ENCODE measurements around the gene SELENOF.
"Not testable (repeated sequence)": the region's sequence is repeated elsewhere in the genome, so short reads cannot be mapped to it uniquely, and the experiment has no call there.

Gene SELENOF

GRCh38 chr1:86906419-86906818 is 7.5 kb downstream of the SELENOF start:
- peaks cover 33% of the 10 kb centered on the region for H3K4me1 Mint-ChIP-seq
- no peak for ATAC-seq (ENCODE audit: low read depth)
- H3K36me3 Mint-ChIP-seq = peaks cover 27% of the 10 kb centered on the region
- no peak for DNase-seq (ENCODE audit: low spot score in 2 of 2)
- H3K4me3 Mint-ChIP-seq = no peak overlapping the region
- H3K27me3 Mint-ChIP-seq = no peaks in the 10 kb centered on the region
- H3K27ac Mint-ChIP-seq = no peak overlapping the region
- H3K9me3 Mint-ChIP-seq = no peaks in the 10 kb centered on the region

GRCh38 chr1:86905875-86906274 is 8.1 kb downstream of the SELENOF start:
- Mint-ChIP-seq H3K9me3 (no peaks in the 10 kb centered on the region), H3K36me3 (peaks cover 22% of the 10 kb centered on the region)
- no peak for ATAC-seq (ENCODE audit: low read depth)

GRCh38 chr1:86899401-86899800 is 14.5 kb downstream of the SELENOF start:
- not testable (repeated sequence) for H3K9me3 Mint-ChIP-seq; H3K27me3 Mint-ChIP-seq; H3K27ac Mint-ChIP-seq; ATAC-seq (ENCODE audit: low read depth); DNase-seq (ENCODE audit: low spot score in 2 of 2); H3K4me3 Mint-ChIP-seq
- H3K4me1 Mint-ChIP-seq = peaks cover 16% of the 10 kb centered on the region
- H3K36me3 Mint-ChIP-seq = peaks cover 12% of the 10 kb centered on the region

More at GRCh38 chr1:86905875-86906274, 8.1 kb downstream of the SELENOF start:
- Mint-ChIP-seq H3K4me1 (peaks cover 27% of the 10 kb centered on the region), H3K4me3 (no peak overlapping the region), H3K27me3 (no peaks in the 10 kb centered on the region), H3K27ac (no peak overlapping the region)
- DNase-seq (ENCODE audit: low spot score in 2 of 2) = no peak

GRCh38 chr1:86888327-86888726 is 25.6 kb downstream of the SELENOF start:
- H3K4me1 Mint-ChIP-seq = peaks cover 13% of the 10 kb centered on the region
- peaks cover 11% of the 10 kb centered on the region for H3K36me3 Mint-ChIP-seq
- no peak overlapping the region for H3K27ac Mint-ChIP-seq
- no peaks in the 10 kb centered on the region for H3K27me3 Mint-ChIP-seq
- DNase-seq (ENCODE audit: low spot score in 2 of 2) = no peak
- ATAC-seq (ENCODE audit: low read depth) = no peak
- no peaks in the 10 kb centered on the region for H3K9me3 Mint-ChIP-seq
- H3K4me3 Mint-ChIP-seq = no peak overlapping the region

GRCh38 chr1:86887479-86888162 is 26.3 kb downstream of the SELENOF start:
- Mint-ChIP-seq H3K4me1 (peaks cover 13% of the 10 kb centered on the region), H3K9me3 (no peaks in the 10 kb centered on the region), H3K27me3 (no peaks in the 10 kb centered on the region), H3K36me3 (peaks cover 11% of the 10 kb centered on the region), H3K4me3 (no peak overlapping the region), H3K27ac (no peak overlapping the region)
- no peak for DNase-seq (ENCODE audit: low spot score in 2 of 2)
- no peak for ATAC-seq (ENCODE audit: low read depth)

- no peaks in the 10 kb centered on the region for H3K9me3 Mint-ChIP-seq
- DNase-seq (ENCODE audit: low spot score in 2 of 2) (no peak), ATAC-seq (ENCODE audit: low read depth) (no peak)
- no peaks in the 10 kb centered on the region for H3K27me3 Mint-ChIP-seq
- peak overlapping the region; percentile 14 for H3K27ac Mint-ChIP-seq
- H3K4me3 Mint-ChIP-seq = no peak overlapping the region
- H3K4me1 Mint-ChIP-seq = peaks cover 8% of the 10 kb centered on the region
- peaks cover 20% of the 10 kb centered on the region for H3K36me3 Mint-ChIP-seq
Observed at GRCh38 chr1:86875722-86876121, 38.2 kb downstream of the SELENOF start.

GRCh38 chr1:86872086-86872485 is 41.8 kb downstream of the SELENOF start:
- peaks cover 22% of the 10 kb centered on the region for H3K4me1 Mint-ChIP-seq
- ATAC-seq (ENCODE audit: low read depth) = no peak
- H3K36me3 Mint-ChIP-seq = peaks cover 21% of the 10 kb centered on the region
- H3K9me3 Mint-ChIP-seq = no peaks in the 10 kb centered on the region
- H3K27ac Mint-ChIP-seq = no peak overlapping the region
- no peak overlapping the region for H3K4me3 Mint-ChIP-seq
- H3K27me3 Mint-ChIP-seq = no peaks in the 10 kb centered on the region
- no peak for DNase-seq (ENCODE audit: low spot score in 2 of 2)

- Mint-ChIP-seq H3K9me3 (no peaks in the 10 kb centered on the region), H3K4me3 (no peak overlapping the region), H3K36me3 (peaks cover 17% of the 10 kb centered on the region), H3K4me1 (peaks cover 20% of the 10 kb centered on the region), H3K27ac (peak overlapping the region; percentile 69), H3K27me3 (no peaks in the 10 kb centered on the region)
- ATAC-seq (ENCODE audit: low read depth) = no peak
- DNase-seq (ENCODE audit: low spot score in 2 of 2) = no peak
Observed at GRCh38 chr1:86871001-86871400, 42.9 kb downstream of the SELENOF start.

- ATAC-seq (ENCODE audit: low read depth) = no peak
- DNase-seq (ENCODE audit: low spot score in 2 of 2) = no peak
- Mint-ChIP-seq H3K4me1 (peaks cover 24% of the 10 kb centered on the region), H3K27ac (peak overlapping the region; percentile 26), H3K36me3 (peaks cover 10% of the 10 kb centered on the region), H3K4me3 (no peak overlapping the region), H3K9me3 (no peaks in the 10 kb centered on the region), H3K27me3 (no peaks in the 10 kb centered on the region)
Observed at GRCh38 chr1:86868477-86868876, 45.4 kb downstream of the SELENOF start.

GRCh38 chr1:86867278-86867677 is 46.6 kb downstream of the SELENOF start:
- H3K36me3 Mint-ChIP-seq; DNase-seq (ENCODE audit: low spot score in 2 of 2); H3K27me3 Mint-ChIP-seq; H3K4me3 Mint-ChIP-seq; H3K9me3 Mint-ChIP-seq; ATAC-seq (ENCODE audit: low read depth); H3K27ac Mint-ChIP-seq: not testable (repeated sequence)
- peaks cover 24% of the 10 kb centered on the region for H3K4me1 Mint-ChIP-seq

GRCh38 chr1:86866665-86867064 is 47.3 kb downstream of the SELENOF start:
- H3K4me1 Mint-ChIP-seq = peaks cover 24% of the 10 kb centered on the region
- ATAC-seq (ENCODE audit: low read depth) (no peak), DNase-seq (ENCODE audit: low spot score in 2 of 2) (no peak)
- H3K27ac Mint-ChIP-seq = peak overlapping the region; percentile 87
- H3K9me3 Mint-ChIP-seq = no peaks in the 10 kb centered on the region
- H3K4me3 Mint-ChIP-seq = peak overlapping the region; percentile 21
- no peaks in the 10 kb centered on the region for H3K27me3 Mint-ChIP-seq
- peaks cover 6% of the 10 kb centered on the region for H3K36me3 Mint-ChIP-seq

GRCh38 chr1:86865973-86866637 is 47.8 kb downstream of the SELENOF start:
- Mint-ChIP-seq H3K9me3 (no peaks in the 10 kb centered on the region), H3K4me3 (peak overlapping the region; percentile 21), H3K27ac (peak overlapping the region; percentile 87), H3K27me3 (no peaks in the 10 kb centered on the region), H3K36me3 (peaks cover 6% of the 10 kb centered on the region), H3K4me1 (peaks cover 24% of the 10 kb centered on the region)
- peak; percentile 97 for ATAC-seq (ENCODE audit: low read depth)
- DNase-seq (ENCODE audit: low spot score in 2 of 2) = peak in 1 of 2 donors; percentile 25

- ATAC-seq (ENCODE audit: low read depth) (no peak), DNase-seq (ENCODE audit: low spot score in 2 of 2) (no peak)
- H3K4me1 Mint-ChIP-seq = peaks cover 21% of the 10 kb centered on the region
- H3K9me3 Mint-ChIP-seq = no peaks in the 10 kb centered on the region
- H3K27ac Mint-ChIP-seq = no peak overlapping the region
- H3K4me3 Mint-ChIP-seq = no peak overlapping the region
- no peaks in the 10 kb centered on the region for H3K27me3 Mint-ChIP-seq
- peaks cover 7% of the 10 kb centered on the region for H3K36me3 Mint-ChIP-seq
Observed at GRCh38 chr1:86862920-86863319, 51.0 kb downstream of the SELENOF start.

GRCh38 chr1:86861424-86861823 is 52.5 kb downstream of the SELENOF start:
- H3K27me3 Mint-ChIP-seq = no peaks in the 10 kb centered on the region
- H3K9me3 Mint-ChIP-seq = no peaks in the 10 kb centered on the region
- no peak overlapping the region for H3K4me3 Mint-ChIP-seq
- no peak for DNase-seq (ENCODE audit: low spot score in 2 of 2)
- peaks cover 5% of the 10 kb centered on the region for H3K36me3 Mint-ChIP-seq
- peak overlapping the region; percentile 35 for H3K27ac Mint-ChIP-seq
- no peak for ATAC-seq (ENCODE audit: low read depth)
- H3K4me1 Mint-ChIP-seq = peaks cover 19% of the 10 kb centered on the region

GRCh38 chr1:86860424-86860823 is 53.5 kb downstream of the SELENOF start:
- no peak overlapping the region for H3K4me3 Mint-ChIP-seq
- H3K36me3 Mint-ChIP-seq = peaks cover 5% of the 10 kb centered on the region
- H3K4me1 Mint-ChIP-seq = peaks cover 12% of the 10 kb centered on the region
- H3K27ac Mint-ChIP-seq = peak overlapping the region; percentile 19
- no peak for ATAC-seq (ENCODE audit: low read depth)
- H3K9me3 Mint-ChIP-seq = no peaks in the 10 kb centered on the region
- no peaks in the 10 kb centered on the region for H3K27me3 Mint-ChIP-seq
- no peak for DNase-seq (ENCODE audit: low spot score in 2 of 2)

Data from memory B cell (primary cell).